HL-60/S4 (cell line): Measurements from ENCODE around the gene CCNT1.
"Not testable (repeated sequence)": the region's sequence is repeated elsewhere in the genome, so short reads cannot be mapped to it uniquely, and the experiment has no call there.

Source experiments
- in situ Hi-C: fragments of 300-500 bp; cut with MboI; formaldehyde crosslinking; loops from 2 replicates; pipeline ENCODE4 v1.14.3; 2022; ENCODE audit warnings: low sequenced_read_pairs

The CCNT1 gene

GRCh38 chr12:48693572-48693971 is 22.9 kb downstream of the CCNT1 start:
- in situ Hi-C loops = no loop called here

- in situ Hi-C loops = no loop called here
Measured at GRCh38 chr12:48691826-48692487, 24.6 kb downstream of the CCNT1 start.

- in situ Hi-C loops = no loop called here
Measured at GRCh38 chr12:48690990-48691389, 25.5 kb downstream of the CCNT1 start.

GRCh38 chr12:48690436-48690835 is 26.1 kb downstream of the CCNT1 start:
- in situ Hi-C loops = no loop called here

DNA sequence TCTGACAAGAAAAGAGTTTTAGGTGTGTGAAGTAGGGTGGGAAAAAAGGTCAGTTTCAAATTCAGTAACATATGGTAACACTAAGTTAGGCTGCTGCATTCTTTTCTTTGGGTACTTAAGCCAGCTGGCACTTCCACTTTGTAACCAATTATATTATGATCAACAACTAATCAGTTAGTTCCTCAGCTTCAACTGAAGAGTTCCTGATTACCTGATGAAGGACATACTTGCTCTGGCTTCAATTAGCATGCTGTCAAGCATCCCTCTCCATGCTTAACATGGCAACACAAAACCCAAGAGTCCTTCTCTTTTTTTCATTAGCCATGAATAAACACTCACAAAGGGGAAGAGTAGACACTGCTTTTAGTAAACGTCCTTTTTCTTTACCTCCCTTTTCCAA is 27.7 kb downstream of the CCNT1 start:
- in situ Hi-C loops = no loop called here

DNA sequence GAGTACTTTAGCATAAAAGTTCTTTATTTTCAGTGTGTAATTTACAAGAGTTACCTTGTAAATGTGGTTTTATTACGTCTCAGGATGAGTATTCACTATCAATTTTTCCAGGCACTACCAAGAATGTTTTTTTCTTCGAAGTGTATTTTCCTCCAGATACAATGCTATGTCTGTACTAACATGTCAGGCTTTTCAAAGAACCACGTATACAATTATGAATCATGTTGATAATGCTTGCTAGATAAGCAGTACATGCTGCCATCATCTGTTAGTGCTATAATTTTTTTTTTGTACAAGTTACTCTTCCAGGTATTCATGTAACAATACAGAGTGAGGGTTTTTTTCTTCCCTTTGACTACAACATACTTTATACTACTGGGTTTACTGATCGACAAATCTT is 28.9 kb downstream of the CCNT1 start:
- in situ Hi-C loops = no loop called here

GRCh38 chr12:48686615-48687334 is 29.7 kb downstream of the CCNT1 start:
- in situ Hi-C loops = no loop called here

DNA sequence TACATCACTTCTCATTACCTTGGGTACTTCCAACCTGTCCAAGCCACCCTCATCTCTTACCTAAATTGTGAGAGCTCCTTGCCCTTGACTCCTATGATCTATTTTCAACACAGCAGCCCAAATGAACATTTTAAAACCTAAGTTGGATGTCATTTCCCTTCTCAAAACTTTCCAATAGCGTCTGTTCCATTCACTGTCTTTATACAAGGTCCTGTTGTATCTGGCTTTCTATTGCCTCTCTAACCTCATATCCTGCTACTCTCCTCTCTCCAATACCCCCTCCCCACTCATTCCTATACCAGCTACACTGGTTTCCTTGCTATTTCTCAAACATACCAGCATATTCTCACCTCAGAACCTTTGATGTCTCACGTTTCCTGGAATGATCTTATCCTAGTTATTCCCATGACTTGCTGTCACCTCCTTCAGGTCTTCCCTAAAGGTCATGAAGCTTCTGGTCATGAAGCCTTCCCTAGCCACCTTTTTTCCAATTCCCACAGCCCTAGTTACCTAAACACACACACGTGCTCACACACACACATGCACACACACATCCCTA is 30.4 kb downstream of the CCNT1 start:
- in situ Hi-C loops = no loop called here

DNA sequence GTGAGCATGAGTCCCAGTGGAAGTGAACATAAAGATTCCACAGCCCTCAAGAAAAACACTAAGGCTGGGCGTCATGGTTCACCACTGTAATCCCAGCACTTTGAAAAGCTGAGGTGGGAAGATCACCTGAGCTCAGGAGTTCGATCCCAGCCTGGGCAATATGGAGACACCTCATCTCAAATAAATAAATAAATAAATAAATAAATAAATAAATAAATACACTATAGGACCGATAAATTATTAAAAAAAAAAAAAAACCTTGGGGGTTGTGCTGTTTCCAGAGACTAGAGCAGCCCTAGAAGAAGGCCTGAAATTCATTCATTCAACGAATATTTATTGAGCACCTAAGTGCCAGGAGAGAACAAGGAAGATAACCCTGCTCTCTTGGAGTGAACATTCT is 33.0 kb downstream of the CCNT1 start:
- in situ Hi-C loops = no loop called here

- in situ Hi-C loops = no loop called here
Measured at GRCh38 chr12:48682927-48683326, 33.6 kb downstream of the CCNT1 start.

GRCh38 chr12:48682533-48682905 is 34.0 kb downstream of the CCNT1 start:
- in situ Hi-C loops = not testable (repeated sequence)

DNA sequence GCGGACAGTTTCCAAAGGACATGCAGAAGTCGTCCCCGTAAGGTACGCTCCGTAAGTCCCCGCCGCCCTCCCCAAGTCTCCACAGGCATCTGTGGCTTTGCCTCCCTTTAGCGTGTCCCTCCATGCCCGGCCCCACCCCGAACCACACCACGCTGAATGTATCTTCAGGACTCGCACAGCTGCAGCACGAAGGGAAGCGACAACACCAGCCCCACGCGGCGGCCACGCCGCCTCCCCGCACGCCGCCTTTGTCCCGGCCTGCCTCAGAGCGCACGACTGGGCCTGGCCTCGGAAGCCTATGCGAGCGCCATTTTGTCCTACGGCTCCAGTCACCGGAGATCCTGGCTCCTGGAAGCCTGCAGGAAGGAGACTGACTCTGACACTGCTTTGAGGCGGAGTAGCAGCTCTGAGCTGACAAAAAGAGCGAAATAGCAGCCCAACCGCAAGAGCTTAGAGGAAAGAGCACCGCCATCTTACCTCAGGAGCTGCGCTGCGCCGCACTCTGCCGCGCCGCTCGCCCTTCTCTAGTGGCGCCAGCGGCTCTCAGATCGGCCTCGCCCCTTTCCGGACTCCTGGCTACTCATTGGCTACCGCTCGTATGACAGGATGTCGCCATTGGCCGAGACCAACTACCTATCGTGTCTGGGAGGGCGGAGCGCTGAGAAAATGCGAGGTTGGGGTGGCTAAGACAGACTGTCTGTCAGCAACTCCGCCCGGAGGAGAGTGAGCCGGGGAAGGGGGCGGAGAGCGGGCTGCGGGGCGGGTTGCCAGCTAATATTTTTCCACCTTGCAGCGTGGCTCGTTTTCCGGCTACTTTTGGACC is 34.6 kb downstream of the CCNT1 start, which contains the start of gene KANSL2:
Gene KANSL2 (minus strand): TSS at position 529 of the 823 bp plus-strand sequence. CDS start 606 bp downstream, outside the sequence.
- in situ Hi-C loops = no loop called here

DNA sequence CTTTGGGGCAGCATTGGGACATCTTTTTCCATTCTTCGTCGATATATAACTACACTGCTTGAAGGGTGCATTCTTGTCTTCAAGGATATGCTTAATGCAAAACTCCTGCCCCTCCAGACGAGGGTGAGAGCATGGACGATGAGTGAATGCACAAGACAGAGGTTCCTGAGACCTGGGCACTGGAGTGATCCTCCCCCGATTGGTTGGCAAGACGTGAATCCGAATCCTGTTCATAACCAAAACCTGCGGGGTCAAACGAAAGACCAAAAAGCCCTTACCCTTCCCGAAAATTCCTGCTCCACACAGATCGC is 35.2 kb downstream of the CCNT1 start:
- in situ Hi-C loops = no loop called here

DNA sequence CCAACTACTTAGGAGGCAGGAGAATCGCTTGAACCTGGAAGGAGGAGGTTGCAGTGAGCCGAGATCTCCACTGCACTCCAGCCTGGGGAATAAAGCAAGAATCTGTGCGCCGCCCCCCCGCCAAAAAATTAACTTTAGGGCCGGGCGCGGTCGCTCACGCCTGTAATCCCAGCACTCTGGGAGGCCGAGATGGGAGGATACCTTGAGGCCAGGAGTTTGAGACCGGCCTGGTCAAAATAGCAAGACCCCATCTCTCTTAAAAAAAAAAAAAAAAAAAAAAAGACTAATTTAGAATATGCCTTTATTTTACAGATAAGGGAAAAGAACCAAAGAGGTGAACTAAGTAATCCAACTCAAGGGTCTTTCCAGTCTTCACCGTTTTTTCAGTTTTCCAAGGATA is 35.6 kb downstream of the CCNT1 start:
- in situ Hi-C loops = no loop called here

- in situ Hi-C loops = no loop called here
Measured at GRCh38 chr12:48678551-48679185, 37.8 kb downstream of the CCNT1 start.

GRCh38 chr12:48671231-48671856 is 45.2 kb downstream of the CCNT1 start:
- in situ Hi-C loops = no loop called here

- in situ Hi-C loops = no loop called here
Measured at GRCh38 chr12:48668996-48669395, 47.5 kb downstream of the CCNT1 start.

- in situ Hi-C loops = no loop called here
Measured at GRCh38 chr12:48659863-48660262, 56.6 kb downstream of the CCNT1 start.

DNA sequence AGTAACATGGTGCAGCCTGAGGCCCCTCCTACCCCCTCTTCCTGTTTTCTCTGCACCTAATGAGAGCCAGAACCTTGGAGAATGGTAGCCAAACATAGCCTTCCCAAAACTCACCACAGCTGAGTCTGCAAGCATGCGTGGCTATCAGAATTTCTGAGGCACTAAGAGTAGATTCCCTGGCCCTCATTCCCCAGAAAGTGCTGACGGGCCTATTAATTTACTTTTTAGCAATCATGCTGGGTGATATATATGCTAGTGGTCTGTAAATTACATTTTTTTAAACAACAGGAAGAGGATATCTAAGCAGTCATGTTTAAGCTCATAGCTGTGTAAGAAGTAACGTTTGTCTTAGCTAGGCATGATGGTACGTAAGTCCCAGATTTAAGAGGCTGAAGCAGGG is 64.8 kb downstream of the CCNT1 start:
- in situ Hi-C loops = no loop called here

DNA sequence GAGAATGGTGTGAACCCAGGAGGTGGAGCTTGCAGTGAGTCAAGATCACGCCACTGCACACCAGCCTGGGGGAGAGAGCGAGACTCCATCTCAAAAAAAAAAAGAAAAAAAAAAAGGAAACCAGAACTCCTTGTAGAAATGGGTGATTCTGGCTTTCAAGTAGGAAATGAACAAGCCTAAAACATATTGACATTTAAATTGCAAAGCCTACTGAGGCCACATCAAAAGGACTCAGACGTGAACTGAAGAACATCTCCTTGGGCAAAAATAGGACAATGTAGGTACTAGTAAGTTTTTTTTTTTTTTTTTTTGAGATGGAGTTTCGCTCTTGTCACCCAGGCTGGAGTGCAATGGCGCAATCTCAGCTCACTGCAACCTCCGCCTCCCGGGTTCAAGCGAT is 71.2 kb downstream of the CCNT1 start:
- in situ Hi-C loops = not testable (repeated sequence)

GRCh38 chr12:48643011-48643410 is 73.5 kb downstream of the CCNT1 start:
- in situ Hi-C loops = no loop called here
